H9 (cell line): ENCODE results near the gene LHFPL6. TPM values are rescaled to one million over a fixed set of nuclear protein-coding genes. Genes with fewer than 3 reads are reported as not detected.

ENCODE experiments used
- DNase-seq: peaks from one replicate; pipeline ENCODE4 v3.0.0-alpha.2; 2017
- H2AFZ ChIP-seq: one replicate; pipeline ENCODE4 v1.6.1; 2013; ENCODE audit warnings: mild to moderate bottlenecking, low read length, control low read depth, moderate library complexity
- H2AK5ac ChIP-seq: 2 replicates; pipeline ENCODE4 v1.6.1; 2013; ENCODE audit warnings: low read length, control low read depth, mixed read lengths; ENCODE audit not compliant: insufficient read length
- H2BK120ac ChIP-seq: one replicate; pipeline ENCODE4 v1.6.1; 2013; ENCODE audit warnings: low read depth, mild to moderate bottlenecking, low read length, control low read depth, inconsistent platforms; ENCODE audit not compliant: poor library complexity, severe bottlenecking
- H2BK12ac ChIP-seq: 2 replicates; pipeline ENCODE4 v1.6.1; 2013; ENCODE audit warnings: low read length, control low read depth, mixed read lengths, low read depth; ENCODE audit not compliant: insufficient read length
- H2BK15ac ChIP-seq: 2 replicates; pipeline ENCODE4 v1.6.1; 2013; ENCODE audit warnings: low read depth, low read length, control low read depth
- H2BK20ac ChIP-seq: one replicate; pipeline ENCODE4 v1.6.1; 2013; ENCODE audit warnings: low read depth, mild to moderate bottlenecking, low read length, control low read depth, inconsistent platforms; ENCODE audit not compliant: poor library complexity, severe bottlenecking
- H2BK5ac ChIP-seq: 2 replicates; pipeline ENCODE4 v1.6.1; 2013; ENCODE audit warnings: low read length, control low read depth, mixed read lengths; ENCODE audit not compliant: insufficient read length
- H3K14ac ChIP-seq: 2 replicates; pipeline ENCODE4 v1.6.1; 2013; ENCODE audit warnings: low read length, control low read depth; ENCODE audit not compliant: insufficient read depth
- H3K18ac ChIP-seq: 2 replicates; pipeline ENCODE4 v1.6.1; 2013; ENCODE audit warnings: low read depth, mild to moderate bottlenecking, mixed read lengths, low read length, control low read depth; ENCODE audit not compliant: insufficient read length
- H3K23ac ChIP-seq: 2 replicates; pipeline ENCODE4 v1.6.1; 2013; ENCODE audit warnings: low read length, control low read depth, mixed read lengths, low read depth; ENCODE audit not compliant: insufficient read length
- H3K23me2 ChIP-seq: 2 replicates; pipeline ENCODE4 v1.6.1; 2013; ENCODE audit warnings: low read depth, mild to moderate bottlenecking, mixed read lengths, low read length, control low read depth; ENCODE audit not compliant: insufficient read length, poor library complexity, severe bottlenecking
- H3K27ac ChIP-seq: 2 replicates; pipeline ENCODE4 v1.5.1; 2013; ENCODE audit warnings: low read length, control low read depth, mixed read lengths, low read depth; ENCODE audit not compliant: insufficient read length
- H3K27me3 ChIP-seq: 2 replicates; pipeline ENCODE4 v1.6.1; 2013; ENCODE audit warnings: low read length, control low read depth, inconsistent platforms; ENCODE audit not compliant: insufficient read depth
- H3K4ac ChIP-seq: 2 replicates; pipeline ENCODE4 v1.6.1; 2013; ENCODE audit warnings: low read depth, mild to moderate bottlenecking, control low read depth, inconsistent platforms, low read length, moderate library complexity
- H3K4me1 ChIP-seq: 2 replicates; pipeline ENCODE4 v1.6.1; 2013; ENCODE audit warnings: low read length, control low read depth, inconsistent platforms; ENCODE audit not compliant: insufficient read depth
- H3K4me2 ChIP-seq: 2 replicates; pipeline ENCODE4 v1.6.1; 2013; ENCODE audit warnings: low read length, control low read depth, mixed read lengths; ENCODE audit not compliant: insufficient read length, insufficient read depth
- H3K56ac ChIP-seq: 2 replicates; pipeline ENCODE4 v1.6.1; 2013; ENCODE audit warnings: low read depth, mild to moderate bottlenecking, mixed read lengths, low read length, control low read depth; ENCODE audit not compliant: insufficient read length
- H3K79me1 ChIP-seq: 2 replicates; pipeline ENCODE4 v1.6.1; 2013; ENCODE audit warnings: low read depth, mild to moderate bottlenecking, moderate library complexity, low read length, control low read depth, inconsistent platforms; ENCODE audit not compliant: insufficient read depth, poor library complexity, severe bottlenecking
- H3K79me2 ChIP-seq: 2 replicates; pipeline ENCODE4 v1.6.1; 2013; ENCODE audit warnings: low read length, control low read depth, inconsistent platforms; ENCODE audit not compliant: insufficient read depth
- H3K9ac ChIP-seq: 2 replicates; pipeline ENCODE4 v1.6.1; 2013; ENCODE audit warnings: low read length, control low read depth, mixed read lengths; ENCODE audit not compliant: insufficient read length; ENCODE audit errors: extremely low read depth
- H3K9me3 ChIP-seq: one replicate; pipeline ENCODE4 v1.6.1; 2013; ENCODE audit warnings: low read depth, low read length, inconsistent platforms; ENCODE audit not compliant: control insufficient read depth
- H3T11ph ChIP-seq: one replicate; pipeline ENCODE4 v1.6.1; 2013; ENCODE audit warnings: mild to moderate bottlenecking, low read length, control low read depth, inconsistent platforms
- H4K20me1 ChIP-seq: one replicate; pipeline ENCODE4 v1.6.1; 2013; ENCODE audit not compliant: control insufficient read depth, insufficient read length, insufficient read depth
- H4K5ac ChIP-seq: 2 replicates; pipeline ENCODE4 v1.6.1; 2013; ENCODE audit warnings: low read depth, mild to moderate bottlenecking, mixed read lengths, low read length, control low read depth; ENCODE audit not compliant: insufficient read length
- H4K8ac ChIP-seq: replicated peaks from 2 replicates; pipeline ENCODE4 v1.6.1; 2013; ENCODE audit warnings: low read length, control low read depth, mixed read lengths, low read depth; ENCODE audit not compliant: insufficient read length
- H4K91ac ChIP-seq: 2 replicates; pipeline ENCODE4 v1.6.1; 2013; ENCODE audit warnings: low read depth, mild to moderate bottlenecking, moderate library complexity, mixed read lengths, low read length, control low read depth; ENCODE audit not compliant: insufficient read length
- H3K27ac Mint-ChIP-seq, 3 experiments: 2 replicates in 2 of 3; 3 replicates in 1 of 3; pipeline ENCODE4 v1.8.0; 2020 to 2021; ENCODE audit warnings: mixed read lengths in 3 of 3, mild to moderate bottlenecking in 1 of 3, moderate library complexity in 1 of 3
- H3K27me3 Mint-ChIP-seq: 2 replicates; pipeline ENCODE4 v1.8.0; 2021; ENCODE audit warnings: low read depth, mild to moderate bottlenecking, moderate library complexity, mixed read lengths
- H3K36me3 Mint-ChIP-seq, 3 experiments: 2 replicates in 2 of 3; 3 replicates in 1 of 3; pipeline ENCODE4 v1.8.0; 2020 to 2021; ENCODE audit warnings: low read depth in 3 of 3, mixed read lengths in 3 of 3; ENCODE audit not compliant: insufficient read depth in 1 of 3
- H3K4me1 Mint-ChIP-seq, 2 experiments: 2 replicates each; pipeline ENCODE4 v1.8.0; 2020; ENCODE audit warnings: mixed read lengths in 2 of 2
- H3K4me3 Mint-ChIP-seq, 2 experiments: 2 replicates in 1 of 2; 3 replicates in 1 of 2; pipeline ENCODE4 v1.8.0; 2020 to 2021; ENCODE audit warnings: mild to moderate bottlenecking in 2 of 2, mixed read lengths in 2 of 2, moderate library complexity in 1 of 2
- H3K9me3 Mint-ChIP-seq, 2 experiments: 2 replicates in 1 of 2; 3 replicates in 1 of 2; pipeline ENCODE4 v1.8.0; 2020; ENCODE audit warnings: mild to moderate bottlenecking in 2 of 2, mixed read lengths in 2 of 2, moderate library complexity in 1 of 2
- CTCF ChIP-seq: fragments of 200-600 bp; sonication (generic); conservative IDR thresholded peaks from 3 replicates; pipeline ENCODE4 v1.8.0; 2021; ENCODE audit warnings: antibody characterized with exemption, mild to moderate bottlenecking
- WGBS: extraction: QIAGEN DNeasy Blood & Tissue Kit; methylation state at CpG from one replicate; pipeline ENCODE4 v1.1.7; 2013; ENCODE audit warnings: missing lambda C conversion rate, low lambda C conversion rate, mixed read lengths; ENCODE audit not compliant: insufficient read length; ENCODE audit errors: extremely low coverage; 5-methylcytosine and 5-hydroxymethylcytosine counted together
- total RNA-seq: library from RNA; stranded (reverse); gene quantifications from 2 replicates; pipeline ENCODE4 v1.2.1, GENCODE V29; 2021

The LHFPL6 gene
- total RNA-seq, 1 experiment from 2014 or later, result 3.5 TPM

GRCh38 chr13:39601636-39602035, 1.4 kb downstream of the LHFPL6 start:
- Histone ChIP-seq H3K9me3 (no peaks in the 10 kb centered on the region), H4K8ac (no peak overlapping the region), H4K91ac (no peak overlapping the region), H3K79me1 (no peaks in the 10 kb centered on the region), H3K56ac (no peak overlapping the region), H3K79me2 (no peaks in the 10 kb centered on the region), H2BK5ac (no peak overlapping the region), H2AK5ac (no peak overlapping the region), H3K4ac (no peak overlapping the region), H3K23ac (no peak overlapping the region), H3K18ac (no peak overlapping the region), H3K4me2 (peak overlapping the region; percentile 98), H2BK15ac (no peak overlapping the region), H3K27me3 (peaks cover 3% of the 10 kb centered on the region; the same call in 1 of the 2 replicates), H2BK12ac (no peak overlapping the region), H4K20me1 (no peaks in the 10 kb centered on the region), H3T11ph (no peak overlapping the region), H3K9ac (no peak overlapping the region), H3K23me2 (peaks cover 9% of the 10 kb centered on the region), H3K14ac (no peak overlapping the region), H2BK20ac (no peak overlapping the region), H3K27ac (no peak overlapping the region), H4K5ac (no peak overlapping the region), H3K4me1 (peaks cover 2% of the 10 kb centered on the region; the same call in 1 of the 2 replicates), H2AFZ (no peak overlapping the region), H2BK120ac (no peak overlapping the region)
- H3K9me3 Mint-ChIP-seq, result no peaks in the 10 kb centered on the region; a peak in 1 of 5 replicates
- peak overlapping the region; percentile 74 to 94 for H3K4me3 Mint-ChIP-seq
- H3K4me1 Mint-ChIP-seq, result peaks cover 18 to 22% of the 10 kb centered on the region in 2 experiments
- TF ChIP-seq CTCF, result no peak
- H3K27me3 Mint-ChIP-seq, result peaks cover 59% of the 10 kb centered on the region
- H3K27ac Mint-ChIP-seq, result no peak overlapping the region
- WGBS, result no CpG with 5 or more reads among the region's 3 CpGs
- DNase-seq, result no peak
- no peaks in the 10 kb centered on the region for H3K36me3 Mint-ChIP-seq
